ENCODE results near the gene NLRP6.

NLRP6 gene

GRCh38 chr11:287821-288477 lies 9.7 kb downstream of the NLRP6 start:
- no peaks in the 10 kb centered on the region for H3K27me3 ChIP-seq (ENCODE audit: control insufficient read depth, insufficient read depth, low read length)
- peak overlapping the region; percentile 71 for H3K4me2 ChIP-seq (ENCODE audit: low read length)
- H3K9ac ChIP-seq = no peak overlapping the region
- peak overlapping the region; percentile 75 for H2AFZ ChIP-seq
- H3K4me3 ChIP-seq (ENCODE audit: low read depth, low read length) = peak overlapping the region; percentile 22
- H3K4me1 ChIP-seq = no peaks in the 10 kb centered on the region
- H3K9me3 ChIP-seq (ENCODE audit: control insufficient read depth, low read length) = no peaks in the 10 kb centered on the region
- no peaks in the 10 kb centered on the region for H3K79me2 ChIP-seq
- no peaks in the 10 kb centered on the region for H3K36me3 ChIP-seq (ENCODE audit: control insufficient read depth, insufficient read depth, low read length)
- H3K27ac ChIP-seq = no peak overlapping the region
- TF ChIP-seq, protein P1, sequence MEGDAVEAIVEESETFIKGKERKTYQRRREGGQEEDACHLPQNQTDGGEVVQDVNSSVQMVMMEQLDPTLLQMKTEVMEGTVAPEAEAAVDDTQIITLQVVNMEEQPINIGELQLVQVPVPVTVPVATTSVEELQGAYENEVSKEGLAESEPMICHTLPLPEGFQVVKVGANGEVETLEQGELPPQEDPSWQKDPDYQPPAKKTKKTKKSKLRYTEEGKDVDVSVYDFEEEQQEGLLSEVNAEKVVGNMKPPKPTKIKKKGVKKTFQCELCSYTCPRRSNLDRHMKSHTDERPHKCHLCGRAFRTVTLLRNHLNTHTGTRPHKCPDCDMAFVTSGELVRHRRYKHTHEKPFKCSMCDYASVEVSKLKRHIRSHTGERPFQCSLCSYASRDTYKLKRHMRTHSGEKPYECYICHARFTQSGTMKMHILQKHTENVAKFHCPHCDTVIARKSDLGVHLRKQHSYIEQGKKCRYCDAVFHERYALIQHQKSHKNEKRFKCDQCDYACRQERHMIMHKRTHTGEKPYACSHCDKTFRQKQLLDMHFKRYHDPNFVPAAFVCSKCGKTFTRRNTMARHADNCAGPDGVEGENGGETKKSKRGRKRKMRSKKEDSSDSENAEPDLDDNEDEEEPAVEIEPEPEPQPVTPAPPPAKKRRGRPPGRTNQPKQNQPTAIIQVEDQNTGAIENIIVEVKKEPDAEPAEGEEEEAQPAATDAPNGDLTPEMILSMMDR (IDR thresholded peaks at IDR 0.05) = no peak

- peak within 1 kb of the TSS; percentile 71 for H3K4me2 ChIP-seq (ENCODE audit: low read length)
- no peak within 1 kb of the TSS for H3K9ac ChIP-seq
- no peaks in the 10 kb centered on the region for H3K27me3 ChIP-seq (ENCODE audit: control insufficient read depth, insufficient read depth, low read length)
- H3K79me2 ChIP-seq = no peaks in the 10 kb centered on the region
- H3K4me1 ChIP-seq = no peaks in the 10 kb centered on the region
- no peaks in the 10 kb centered on the region for H3K36me3 ChIP-seq (ENCODE audit: control insufficient read depth, insufficient read depth, low read length)
- no peaks in the 10 kb centered on the region for H3K9me3 ChIP-seq (ENCODE audit: control insufficient read depth, low read length)
- peak within 1 kb of the TSS; percentile 75 for H2AFZ ChIP-seq
- TF ChIP-seq, protein P1 (IDR thresholded peaks at IDR 0.05) = no peak
- H3K27ac ChIP-seq = no peak within 1 kb of the TSS
- H3K4me3 ChIP-seq (ENCODE audit: low read depth, low read length) = peak within 1 kb of the TSS; percentile 22
These were observed 10.5 kb downstream of the NLRP6 start, which contains the start of gene PGGHG for GRCh38 chr11:288478-289397. Gene PGGHG (plus strand): TSS chr11:289126. CDS start chr11:289817, 691 bp downstream.

DNA sequence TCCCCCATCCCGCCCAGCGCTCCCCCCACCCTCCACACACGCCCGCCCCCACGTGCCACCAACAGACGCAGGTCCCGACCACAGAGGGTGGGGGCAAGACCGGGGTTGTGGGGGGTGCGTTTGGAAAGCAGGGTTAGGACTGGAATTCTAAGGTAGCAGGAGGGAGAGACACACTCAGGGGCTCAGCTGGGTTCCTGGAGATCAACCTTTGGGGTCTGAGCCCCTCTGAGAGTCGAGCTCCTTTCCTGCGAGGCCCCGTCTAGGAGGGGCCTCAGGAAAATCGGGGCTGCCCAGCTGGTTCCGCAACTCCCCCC lies 11.1 kb downstream of the NLRP6 start:
- TF ChIP-seq, protein P1 (IDR thresholded peaks at IDR 0.05) = no peak
- Histone ChIP-seq H3K27me3 (ENCODE audit: control insufficient read depth, insufficient read depth, low read length) (no peaks in the 10 kb centered on the region), H3K79me2 (no peaks in the 10 kb centered on the region), H3K36me3 (ENCODE audit: control insufficient read depth, insufficient read depth, low read length) (no peaks in the 10 kb centered on the region), H3K9me3 (ENCODE audit: control insufficient read depth, low read length) (no peaks in the 10 kb centered on the region), H3K4me2 (ENCODE audit: low read length) (peak overlapping the region; percentile 22), H2AFZ (no peak overlapping the region), H3K9ac (no peak overlapping the region), H3K4me1 (no peaks in the 10 kb centered on the region), H3K27ac (no peak overlapping the region), H3K4me3 (ENCODE audit: low read depth, low read length) (no peak overlapping the region)

DNA sequence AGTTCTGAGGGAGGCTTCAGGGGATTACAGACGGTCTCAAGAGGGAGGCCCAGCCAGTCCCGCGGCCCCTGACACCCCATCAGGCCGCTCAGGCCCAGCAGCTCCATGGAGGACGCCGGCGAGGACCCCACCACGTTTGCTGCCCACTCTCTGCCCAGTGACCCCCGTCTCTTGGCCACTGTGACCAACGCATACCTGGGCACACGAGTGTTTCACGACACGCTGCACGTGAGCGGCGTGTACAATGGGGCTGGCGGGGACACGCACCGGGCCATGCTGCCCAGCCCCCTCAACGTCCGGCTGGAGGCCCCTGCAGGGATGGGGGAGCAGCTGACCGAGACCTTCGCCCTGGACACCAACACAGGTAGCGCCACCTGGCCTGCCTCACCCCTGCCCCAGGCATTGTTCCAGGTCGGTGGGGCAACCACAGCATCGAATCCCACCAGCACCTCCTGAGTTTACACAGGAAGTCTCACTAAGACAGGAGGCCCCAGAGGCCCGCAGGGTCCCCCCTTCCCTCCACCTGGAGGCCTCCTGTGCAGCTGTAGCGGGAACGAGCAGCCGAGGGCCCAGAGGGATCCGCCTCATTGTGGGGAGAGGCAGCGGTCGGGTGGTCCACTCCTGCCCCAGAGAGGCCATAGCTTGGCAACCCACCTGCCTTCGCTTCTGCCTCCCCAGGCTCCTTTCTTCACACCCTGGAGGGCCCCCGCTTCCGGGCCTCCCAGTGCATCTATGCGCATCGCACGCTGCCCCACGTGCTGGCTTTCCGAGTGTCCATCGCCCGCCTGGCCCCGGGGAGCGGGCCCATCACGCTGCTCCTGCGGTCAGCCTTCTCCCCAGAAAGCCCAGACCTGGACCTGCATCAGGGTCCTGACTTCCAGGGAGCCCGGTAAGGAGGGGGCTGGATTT lies 11.8 kb downstream of the NLRP6 start:
- no peaks in the 10 kb centered on the region for H3K36me3 ChIP-seq (ENCODE audit: control insufficient read depth, insufficient read depth, low read length)
- H3K27ac ChIP-seq = no peak overlapping the region
- H3K9ac ChIP-seq = no peak overlapping the region
- peak overlapping the region; percentile 22 for H3K4me2 ChIP-seq (ENCODE audit: low read length)
- H3K79me2 ChIP-seq = no peaks in the 10 kb centered on the region
- H3K4me1 ChIP-seq = no peaks in the 10 kb centered on the region
- TF ChIP-seq, protein P1 (IDR thresholded peaks at IDR 0.05) = no peak
- no peak overlapping the region for H2AFZ ChIP-seq
- no peaks in the 10 kb centered on the region for H3K27me3 ChIP-seq (ENCODE audit: control insufficient read depth, insufficient read depth, low read length)
- no peaks in the 10 kb centered on the region for H3K9me3 ChIP-seq (ENCODE audit: control insufficient read depth, low read length)
- no peak overlapping the region for H3K4me3 ChIP-seq (ENCODE audit: low read depth, low read length)

Measured in parathyroid adenoma (tissue), 2 donors.